H1 (cell line): ENCODE results near the gene HOXB7. TPM values are rescaled to one million over a fixed set of nuclear protein-coding genes. Genes with fewer than 3 reads are reported as not detected.

Source experiments
- CTCF ChIA-PET: fragments of 300-600 bp; sonication (Branson Sonifier 250); formaldehyde crosslinking; loops from one replicate; lab custom pipeline; 2021; ENCODE audit not compliant: partially characterized antibody; lab: Charles Lee
- POLR2A ChIA-PET: fragments of 300-600 bp; sonication (Branson Sonifier 250); formaldehyde crosslinking; loops from one replicate; lab custom pipeline; 2021; ENCODE audit warnings: inconsistent platforms; ENCODE audit not compliant: partially characterized antibody; lab: Charles Lee
- DNase-seq, 2 experiments: peaks; one replicate each; pipeline versions ENCODE4 v3.0.0 to v3.0.0-alpha.2; 2010 to 2022; ENCODE audit warnings: low spot score in 2 of 2, low read depth in 1 of 2, mixed read lengths in 1 of 2
- FAIRE-seq: peaks from 2 replicates; lab custom pipeline; 2011; peaks lifted over from hg19 to GRCh38; lab: Jason Lieb, UNC
- H2AFZ ChIP-seq: 2 replicates; pipeline ENCODE4 v1.8.1; 2012; ENCODE audit warnings: low read length, inconsistent platforms
- H2AK5ac ChIP-seq: 2 replicates; pipeline ENCODE4 v1.6.1; 2013; ENCODE audit warnings: low read depth, low read length
- H2BK120ac ChIP-seq: replicated peaks from 2 replicates; pipeline ENCODE3; 2013; ENCODE audit warnings: low read depth, low read length, inconsistent platforms
- H2BK12ac ChIP-seq: 2 replicates; pipeline ENCODE4 v1.6.1; 2013; ENCODE audit warnings: low read depth, low read length
- H2BK15ac ChIP-seq: 2 replicates; pipeline ENCODE4 v1.6.1; 2013; ENCODE audit warnings: low read length
- H2BK20ac ChIP-seq: 2 replicates; pipeline ENCODE4 v1.6.1; 2013; ENCODE audit warnings: low read length
- H2BK5ac ChIP-seq: 2 replicates; pipeline ENCODE4 v1.6.1; 2013; ENCODE audit warnings: low read depth, low read length
- H3K14ac ChIP-seq: 2 replicates; pipeline ENCODE4 v1.6.1; 2013; ENCODE audit warnings: inconsistent platforms; ENCODE audit not compliant: insufficient read length
- H3K18ac ChIP-seq: 2 replicates; pipeline ENCODE4 v1.6.1; 2013; ENCODE audit warnings: low read length; ENCODE audit errors: extremely low read depth
- H3K23ac ChIP-seq: 2 replicates; pipeline ENCODE4 v1.6.1; 2013; ENCODE audit warnings: inconsistent platforms; ENCODE audit not compliant: insufficient read length
- H3K23me2 ChIP-seq: 2 replicates; pipeline ENCODE4 v1.6.1; 2013; ENCODE audit warnings: low read depth, low read length
- H3K27ac ChIP-seq: 2 replicates; pipeline ENCODE4 v1.6.1; 2011; ENCODE audit warnings: low read depth, low read length, inconsistent platforms
- H3K27me3 ChIP-seq, 4 experiments: replicated peaks in 1 of 4; 1 replicate in 1 of 4; 2 replicates in 3 of 4; pipeline versions ENCODE4 v1.6.1 to v1.8.1; 2011 to 2013; ENCODE audit warnings: low read length in 3 of 4, mild to moderate bottlenecking in 3 of 4, inconsistent platforms in 2 of 4, mixed read lengths in 2 of 4, moderate library complexity in 1 of 4; ENCODE audit not compliant: control insufficient read depth in 3 of 4, insufficient read depth in 3 of 4; ENCODE audit errors: extremely low read depth in 1 of 4
- H3K36me3 ChIP-seq, 4 experiments: 2 replicates each; pipeline versions ENCODE4 v1.6.1 to v1.8.1; 2011 to 2013; ENCODE audit warnings: mild to moderate bottlenecking in 4 of 4, low read length in 3 of 4, moderate library complexity in 2 of 4, control low read depth in 1 of 4, inconsistent platforms in 1 of 4; ENCODE audit not compliant: insufficient read depth in 4 of 4, control insufficient read depth in 2 of 4
- H3K4ac ChIP-seq: replicated peaks from 2 replicates; pipeline ENCODE3; 2013; ENCODE audit warnings: low read length, low read depth, mixed read lengths, inconsistent platforms; ENCODE audit not compliant: insufficient read length
- H3K4me1 ChIP-seq, 4 experiments: replicated peaks in 1 of 4; 1 replicate in 1 of 4; 2 replicates in 3 of 4; pipeline versions ENCODE4 v1.6.1 to v1.8.1; 2011 to 2013; ENCODE audit warnings: low read length in 3 of 4, inconsistent platforms in 2 of 4, mixed read lengths in 1 of 4; ENCODE audit not compliant: insufficient read depth in 4 of 4, control insufficient read depth in 3 of 4
- H3K4me2 ChIP-seq, 2 experiments: 2 replicates each; pipeline versions ENCODE4 v1.6.1 to v1.8.1; 2011 to 2013; ENCODE audit warnings: low read depth in 2 of 2, low read length in 2 of 2, control low read depth in 1 of 2, inconsistent platforms in 1 of 2, mild to moderate bottlenecking in 1 of 2; ENCODE audit not compliant: insufficient read depth in 1 of 2
- H3K4me3 ChIP-seq, 4 experiments: fragments of 200-600, 300-600 bp in 1 of 4; sonication (generic), shearing (Covaris generic), sonication (Bioruptor Twin) in 1 of 4; 2 replicates each; pipeline versions ENCODE4 v1.5.1 to v1.8.1; 2011 to 2016; ENCODE audit warnings: low read length in 4 of 4, low read depth in 3 of 4, control low read depth in 2 of 4, inconsistent platforms in 2 of 4, mild to moderate bottlenecking in 2 of 4, mixed read lengths in 1 of 4, moderate library complexity in 1 of 4; ENCODE audit not compliant: insufficient read depth in 2 of 4; ENCODE audit errors: extremely low read depth in 1 of 4
- H3K56ac ChIP-seq: replicated peaks from 2 replicates; pipeline ENCODE3; 2013; ENCODE audit warnings: low read depth, mild to moderate bottlenecking, mixed read lengths, low read length, inconsistent platforms; ENCODE audit not compliant: insufficient read length
- H3K79me1 ChIP-seq: 2 replicates; pipeline ENCODE4 v1.6.1; 2013; ENCODE audit warnings: low read depth, low read length, control low read depth
- H3K79me2 ChIP-seq, 2 experiments: 2 replicates each; pipeline versions ENCODE4 v1.6.1 to v1.8.1; 2012 to 2013; ENCODE audit warnings: low read length in 2 of 2, mild to moderate bottlenecking in 2 of 2, inconsistent platforms in 1 of 2; ENCODE audit not compliant: insufficient read depth in 2 of 2, control insufficient read depth in 1 of 2
- H3K9ac ChIP-seq, 4 experiments: replicated peaks in 1 of 4; 1 replicate in 1 of 4; 2 replicates in 3 of 4; pipeline versions ENCODE4 v1.6.1 to v1.8.1; 2011 to 2013; ENCODE audit warnings: low read depth in 3 of 4, low read length in 3 of 4, control low read depth in 2 of 4, mild to moderate bottlenecking in 2 of 4, moderate library complexity in 2 of 4, inconsistent platforms in 1 of 4; ENCODE audit errors: extremely low read depth in 1 of 4
- H3K9me3 ChIP-seq, 2 experiments: 2 replicates each; pipeline versions ENCODE4 v1.6.1 to v1.8.1; 2012 to 2013; ENCODE audit warnings: mild to moderate bottlenecking in 2 of 2, moderate library complexity in 2 of 2, control low read depth in 1 of 2, inconsistent platforms in 1 of 2, low read depth in 1 of 2, low read length in 1 of 2, mixed read lengths in 1 of 2; ENCODE audit not compliant: insufficient read depth in 2 of 2
- H4K20me1 ChIP-seq, 2 experiments: replicated peaks in 1 of 2; 2 replicates each; pipeline versions ENCODE3 to v1.8.1; 2011 to 2013; ENCODE audit warnings: inconsistent platforms in 2 of 2, low read length in 2 of 2, mild to moderate bottlenecking in 1 of 2; ENCODE audit not compliant: insufficient read depth in 2 of 2, control insufficient read depth in 1 of 2
- H4K5ac ChIP-seq: 2 replicates; pipeline ENCODE4 v1.6.1; 2013; ENCODE audit warnings: low read length, low read depth, mixed read lengths, inconsistent platforms; ENCODE audit not compliant: insufficient read length
- H4K8ac ChIP-seq: 2 replicates; pipeline ENCODE4 v1.8.0; 2013; ENCODE audit warnings: mild to moderate bottlenecking, moderate library complexity, low read length, inconsistent platforms; ENCODE audit not compliant: insufficient read depth; ENCODE audit errors: extremely low read depth
- H4K91ac ChIP-seq: replicated peaks from 2 replicates; pipeline ENCODE3; 2013; ENCODE audit warnings: low read length, mixed read lengths, inconsistent platforms; ENCODE audit not compliant: insufficient read length
- CBX8 ChIP-seq: fragments of 300-800, 300-1000 bp; sonication (generic); IDR thresholded peaks from 2 replicates; pipeline ENCODE4 v1.7.1; 2016; ENCODE audit warnings: low read depth, low read length, borderline replicate concordance
- SUZ12 ChIP-seq: fragments of 200-600 bp; sonication (generic); IDR thresholded peaks from 2 replicates; pipeline ENCODE4 v1.6.1; 2012; ENCODE audit warnings: mild to moderate bottlenecking, inconsistent platforms, low read length, moderate library complexity, mixed read lengths
- TAF1 ChIP-seq: IDR thresholded peaks from 2 replicates; pipeline ENCODE4 v1.6.1; 2011; ENCODE audit warnings: mild to moderate bottlenecking, low read depth, low read length
- TEAD4 ChIP-seq: IDR thresholded peaks from 2 replicates; pipeline ENCODE4 v1.6.1; 2012; ENCODE audit warnings: low read depth, low read length, inconsistent platforms, mixed read lengths
- WGBS, 2 experiments: shearing (Covaris generic) in 1 of 2; methylation state at CpG; one replicate each; pipeline versions ENCODE4 v1.1.6 to v1.1.7; 2013 to 2015; ENCODE audit warnings: low lambda C conversion rate in 2 of 2, mixed read lengths in 2 of 2, inconsistent platforms in 1 of 2, low coverage in 1 of 2, missing lambda C conversion rate in 1 of 2; ENCODE audit not compliant: insufficient replicate concordance in 2 of 2, insufficient coverage in 1 of 2, insufficient read length in 1 of 2; ENCODE audit errors: extremely low coverage in 1 of 2, missing lambda C conversion rate in 1 of 2; 5-methylcytosine and 5-hydroxymethylcytosine counted together
- polyA plus RNA-seq, 7 experiments: library from polyadenylated mRNA; depleted of rRNA in 3 of 7; stranded (reverse) in 5 of 7; unstranded in 2 of 7; fragments of >200 nt in 5 of 7; fragments of 200-250 nt in 2 of 7; gene quantifications; 1 replicate in 5 of 7; 2 replicates in 1 of 7; 4 replicates in 1 of 7; pipeline versions ENCODE4 v1.2.1 to v1.2.3, GENCODE V29; 2011 to 2013; ENCODE audit warnings: missing spikeins in 2 of 7, mixed read lengths in 2 of 7
- total RNA-seq: library from RNA; stranded (reverse); fragmentation: NEBNext Ultra II Directional; extraction: Animal tissue kit (Norgen Biotek cat#: 25700); gene quantifications from 2 replicates; pipeline ENCODE4 v1.2.1, GENCODE V29; 2021
- TF ChIP-seq, protein P1 (sequence below): IDR thresholded peaks from 2 replicates; pipeline ENCODE4 v1.6.1; 2012; ENCODE audit warnings: low read length, inconsistent platforms

HOXB7 gene
- total and polyA plus RNA-seq, 2 of the 8 experiments (the other 6 are each of a cell fraction or from before 2014, with no cell fraction given): not detected

- H2BK20ac ChIP-seq: no peak overlapping the region
- no peak overlapping the region for H3K23ac ChIP-seq
- DNase-seq (no peak), FAIRE-seq (no peak)
- H4K91ac ChIP-seq: no peak overlapping the region
- peaks cover 4% of the 10 kb centered on the region; the same call in 1 of the 2 replicates for H3K23me2 ChIP-seq
- 0 out of 2 replicates have a peak overlapping the region, but pooled peaks have one; percentile 63 for H2BK15ac ChIP-seq
- no peak overlapping the region; a peak in 1 of 4 replicates for H3K4me2 ChIP-seq
- peak overlapping the region; percentile 2; the same call in 1 of the 2 replicates for H2AK5ac ChIP-seq
- no peak overlapping the region for H2BK5ac ChIP-seq
- H2BK120ac ChIP-seq: no peak overlapping the region
- ChIA-PET CTCF (interaction anchor here (0.6 to 3.4 kb wide), 17 partner anchors 9 to 188 kb away, joined by 3 to 14 read pairs (median 3); partner anchors contain the start of genes HOXB5 and HOXB8), POLR2A (interaction anchor here (1.8 kb wide), 1 partner anchor 50 kb away, joined by 4 read pairs; no protein-coding TSS in a partner anchor)
- no peak overlapping the region for H3K4ac ChIP-seq
- no peak overlapping the region for H3K4me3 ChIP-seq
- no peaks in the 10 kb centered on the region for H3K79me1 ChIP-seq
- H4K8ac ChIP-seq: no peak overlapping the region
- peaks cover 0 to 5% (median 0%) of the 10 kb centered on the region in 4 experiments; a peak in 1 of 8 replicates for H3K36me3 ChIP-seq
- H3K18ac ChIP-seq: no peak overlapping the region
- no peak overlapping the region for H3K14ac ChIP-seq
- no peak overlapping the region for H3K27ac ChIP-seq
- peaks cover 0 to 8% (median 4%) of the 10 kb centered on the region in 4 experiments; a peak in 5 of 7 replicates for H3K4me1 ChIP-seq
- no peaks in the 10 kb centered on the region for H3K9me3 ChIP-seq
- H3K56ac ChIP-seq: no peak overlapping the region
- H2AFZ ChIP-seq: no peak overlapping the region
- peaks cover under 1 to 37% of the 10 kb centered on the region in 2 experiments for H4K20me1 ChIP-seq
- no peak overlapping the region for H3K9ac ChIP-seq
- WGBS, 2 experiments: 17% methylated on average over 6 of the region's 6 CpGs; no CpG with 5 or more reads in 1 of the 2 experiments
- H4K5ac ChIP-seq: no peak overlapping the region
- H3K79me2 ChIP-seq: no peaks in the 10 kb centered on the region
- peak overlapping the region; percentile 68; the same call in 1 of the 2 replicates for H2BK12ac ChIP-seq
- H3K27me3 ChIP-seq: peaks cover 99 to 100% (median 100%) of the 10 kb centered on the region in 4 experiments
- TF ChIP-seq TAF1: no peak
- TF ChIP-seq CBX8: 0 out of 2 replicates have a peak, but pooled peaks have one; percentile 54
- TF ChIP-seq SUZ12: peak; percentile 98
- TF ChIP-seq TEAD4: no peak
- TF ChIP-seq, protein P1, sequence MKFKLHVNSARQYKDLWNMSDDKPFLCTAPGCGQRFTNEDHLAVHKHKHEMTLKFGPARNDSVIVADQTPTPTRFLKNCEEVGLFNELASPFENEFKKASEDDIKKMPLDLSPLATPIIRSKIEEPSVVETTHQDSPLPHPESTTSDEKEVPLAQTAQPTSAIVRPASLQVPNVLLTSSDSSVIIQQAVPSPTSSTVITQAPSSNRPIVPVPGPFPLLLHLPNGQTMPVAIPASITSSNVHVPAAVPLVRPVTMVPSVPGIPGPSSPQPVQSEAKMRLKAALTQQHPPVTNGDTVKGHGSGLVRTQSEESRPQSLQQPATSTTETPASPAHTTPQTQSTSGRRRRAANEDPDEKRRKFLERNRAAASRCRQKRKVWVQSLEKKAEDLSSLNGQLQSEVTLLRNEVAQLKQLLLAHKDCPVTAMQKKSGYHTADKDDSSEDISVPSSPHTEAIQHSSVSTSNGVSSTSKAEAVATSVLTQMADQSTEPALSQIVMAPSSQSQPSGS: no peak
These were observed 47.4 kb downstream of the HOXB7 start for GRCh38 chr17:48563385-48563838.
